CD8-positive, alpha-beta memory T cell (primary cell): Measurements from ENCODE around the gene SBK2. TPM values are rescaled to one million over a fixed set of nuclear protein-coding genes. Genes with fewer than 3 reads are reported as not detected.

Source experiments
- CTCF ChIA-PET: fragments of 350-600 bp; sonication (Branson Sonifier 250); formaldehyde crosslinking; loops from one replicate; lab custom pipeline; 2021; ENCODE audit warnings: antibody characterized with exemption; lab: Charles Lee
- POLR2A ChIA-PET: fragments of 350-600 bp; sonication (Branson Sonifier 250); formaldehyde crosslinking; loops from one replicate; lab custom pipeline; 2021; ENCODE audit warnings: antibody characterized with exemption; lab: Charles Lee
- DNase-seq, 5 donors: peaks; one replicate each; pipeline versions ENCODE4 v3.0.0 to v3.0.0-alpha.2; 2020 to 2022; ENCODE audit warnings: mixed read lengths in 1 of 5
- H3K27ac ChIP-seq: one replicate; pipeline ENCODE4 v1.7.0; 2013; ENCODE audit warnings: low read depth, mild to moderate bottlenecking, low read length, moderate library complexity
- H3K27me3 ChIP-seq: 2 replicates; pipeline ENCODE4 v1.7.0; 2013; ENCODE audit warnings: low read length, mild to moderate bottlenecking; ENCODE audit not compliant: insufficient read depth, poor library complexity, severe bottlenecking
- H3K36me3 ChIP-seq: 2 replicates; pipeline ENCODE4 v1.7.0; 2013; ENCODE audit warnings: mild to moderate bottlenecking, low read length, moderate library complexity; ENCODE audit not compliant: insufficient read depth
- H3K4me1 ChIP-seq: 2 replicates; pipeline ENCODE4 v1.7.0; 2013; ENCODE audit warnings: mild to moderate bottlenecking, low read length, moderate library complexity; ENCODE audit not compliant: insufficient read depth
- H3K4me3 ChIP-seq: 2 replicates; pipeline ENCODE4 v1.7.0; 2013; ENCODE audit warnings: mild to moderate bottlenecking, low read length
- H3K9me3 ChIP-seq: 2 replicates; pipeline ENCODE4 v1.7.0; 2013; ENCODE audit warnings: mild to moderate bottlenecking, low read length
- H3K27ac Mint-ChIP-seq, 8 donors: one replicate each; pipeline ENCODE4 v1.8.0; 2020 to 2021; ENCODE audit warnings: mixed read lengths in 8 of 8, mild to moderate bottlenecking in 6 of 8, inconsistent platforms in 3 of 8, moderate library complexity in 3 of 8
- H3K27me3 Mint-ChIP-seq, 2 donors: one replicate each; pipeline ENCODE4 v1.8.0; 2020 to 2021; ENCODE audit warnings: mixed read lengths in 2 of 2, mild to moderate bottlenecking in 1 of 2, moderate library complexity in 1 of 2
- H3K36me3 Mint-ChIP-seq, 3 donors: one replicate each; pipeline ENCODE4 v1.8.0; 2020 to 2021; ENCODE audit warnings: mixed read lengths in 3 of 3, inconsistent platforms in 1 of 3, mild to moderate bottlenecking in 1 of 3
- H3K4me1 Mint-ChIP-seq, 3 donors: one replicate each; pipeline ENCODE4 v1.8.0; 2020 to 2021; ENCODE audit warnings: mixed read lengths in 3 of 3, inconsistent platforms in 1 of 3, mild to moderate bottlenecking in 1 of 3
- H3K4me3 Mint-ChIP-seq, 7 donors: one replicate each; pipeline ENCODE4 v1.8.0; 2020 to 2021; ENCODE audit warnings: mixed read lengths in 7 of 7, mild to moderate bottlenecking in 6 of 7, moderate library complexity in 4 of 7, inconsistent platforms in 2 of 7
- H3K9me3 Mint-ChIP-seq, 5 donors: one replicate each; pipeline ENCODE4 v1.8.0; 2020 to 2022; ENCODE audit warnings: mixed read lengths in 5 of 5, mild to moderate bottlenecking in 3 of 5, moderate library complexity in 2 of 5, inconsistent platforms in 1 of 5
- polyA plus RNA-seq: library from polyadenylated mRNA; unstranded; fragments of 300-500 nt; fragmentation: Illumina TruSeq; gene quantifications from one replicate; pipeline ENCODE4 v1.2.3, GENCODE V29; 2021
- total RNA-seq, 2 experiments: library from RNA; stranded (reverse); gene quantifications; one replicate each; pipeline ENCODE4 v1.2.3, GENCODE V29; 2021

Gene SBK2
- total and polyA plus RNA-seq, 3 experiments from 2014 or later = not detected

DNA sequence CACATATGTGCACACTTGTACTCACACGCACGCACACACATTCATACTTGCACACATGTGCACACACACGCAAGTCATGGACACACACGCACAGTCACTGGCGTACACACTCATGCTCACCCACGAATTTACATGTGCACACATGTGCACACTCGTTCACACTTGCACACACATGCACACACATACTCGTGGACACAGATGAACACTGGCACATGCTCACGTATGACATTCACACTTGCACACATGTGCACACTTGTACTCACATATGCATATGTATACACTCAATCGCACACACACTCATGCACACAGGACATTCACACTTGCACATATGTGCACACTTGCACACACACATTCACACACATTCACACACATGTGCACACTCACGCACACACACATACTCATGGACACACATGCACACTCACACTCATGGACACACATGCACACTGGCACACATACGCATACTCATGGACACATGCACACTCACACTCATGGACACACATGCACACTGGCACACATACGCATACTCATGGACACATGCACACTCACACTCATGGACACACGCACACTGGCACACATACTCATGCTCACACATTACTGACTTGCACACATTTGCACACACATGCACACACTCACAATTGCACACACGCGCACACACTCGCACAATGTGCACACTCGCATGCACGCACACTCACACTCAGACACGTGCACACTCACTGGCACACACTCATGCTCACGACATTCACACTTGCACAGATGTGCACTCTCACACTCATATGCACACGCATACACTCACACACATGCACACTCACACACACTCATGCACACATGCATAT lies 9.5 kb downstream of the SBK2 start:
- no peak overlapping the region for H3K4me3 ChIP-seq
- no peaks in the 10 kb centered on the region for H3K4me1 Mint-ChIP-seq
- no peak overlapping the region for H3K27ac ChIP-seq
- H3K9me3 ChIP-seq = no peaks in the 10 kb centered on the region
- H3K27ac Mint-ChIP-seq = no peak overlapping the region
- H3K36me3 ChIP-seq = no peaks in the 10 kb centered on the region
- no peak overlapping the region for H3K4me3 Mint-ChIP-seq
- ChIA-PET POLR2A (no interaction called here), CTCF (no interaction called here)
- DNase-seq = no peak
- H3K9me3 Mint-ChIP-seq = no peaks in the 10 kb centered on the region
- H3K27me3 ChIP-seq = no peaks in the 10 kb centered on the region
- H3K4me1 ChIP-seq = no peaks in the 10 kb centered on the region
- H3K36me3 Mint-ChIP-seq = no peaks in the 10 kb centered on the region
- H3K27me3 Mint-ChIP-seq = peaks cover 1 to 8% of the 10 kb centered on the region in 2 donors

DNA sequence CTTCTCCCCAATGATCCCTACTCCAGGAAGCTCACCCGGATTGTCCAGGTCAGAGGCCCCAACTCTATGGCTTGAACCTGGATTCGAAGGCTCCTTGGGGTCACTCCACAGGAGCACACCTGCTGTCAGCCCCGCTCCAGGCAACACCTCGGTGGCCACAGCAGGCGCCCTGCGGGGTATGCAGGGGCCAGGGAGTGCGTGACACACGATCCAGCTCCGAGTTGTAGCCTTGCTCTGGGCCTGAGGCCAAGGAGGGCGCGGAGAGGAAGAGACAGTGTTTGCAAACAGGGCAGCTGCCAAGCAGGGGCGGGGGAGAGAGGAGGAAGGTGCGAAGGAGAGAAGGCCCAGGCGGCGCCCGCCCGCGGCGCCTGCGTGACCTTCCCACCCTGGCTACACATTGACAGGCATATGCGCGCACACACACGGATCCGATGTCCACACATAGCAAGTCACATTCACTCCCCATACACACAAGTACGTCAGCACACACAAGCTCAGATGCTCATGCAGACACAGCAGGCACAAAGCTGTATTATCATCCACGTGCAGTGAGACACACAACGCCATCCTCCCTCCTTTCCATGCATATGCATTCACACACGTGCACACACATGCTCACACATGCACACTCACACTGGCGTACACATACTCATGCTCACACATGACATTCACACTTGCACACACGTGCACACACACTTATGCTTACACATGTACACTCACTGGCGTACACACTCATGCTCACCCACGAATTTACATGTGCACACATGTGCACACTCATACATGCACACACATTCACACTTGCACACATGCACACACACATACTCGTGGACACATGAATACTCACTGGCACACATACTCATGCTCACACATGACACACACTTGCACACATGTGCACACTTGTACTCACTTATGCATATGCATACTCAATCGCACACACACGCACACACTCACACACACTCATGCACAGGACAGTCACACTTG lies 10.4 kb downstream of the SBK2 start:
- no peak overlapping the region for H3K27ac Mint-ChIP-seq

DNA sequence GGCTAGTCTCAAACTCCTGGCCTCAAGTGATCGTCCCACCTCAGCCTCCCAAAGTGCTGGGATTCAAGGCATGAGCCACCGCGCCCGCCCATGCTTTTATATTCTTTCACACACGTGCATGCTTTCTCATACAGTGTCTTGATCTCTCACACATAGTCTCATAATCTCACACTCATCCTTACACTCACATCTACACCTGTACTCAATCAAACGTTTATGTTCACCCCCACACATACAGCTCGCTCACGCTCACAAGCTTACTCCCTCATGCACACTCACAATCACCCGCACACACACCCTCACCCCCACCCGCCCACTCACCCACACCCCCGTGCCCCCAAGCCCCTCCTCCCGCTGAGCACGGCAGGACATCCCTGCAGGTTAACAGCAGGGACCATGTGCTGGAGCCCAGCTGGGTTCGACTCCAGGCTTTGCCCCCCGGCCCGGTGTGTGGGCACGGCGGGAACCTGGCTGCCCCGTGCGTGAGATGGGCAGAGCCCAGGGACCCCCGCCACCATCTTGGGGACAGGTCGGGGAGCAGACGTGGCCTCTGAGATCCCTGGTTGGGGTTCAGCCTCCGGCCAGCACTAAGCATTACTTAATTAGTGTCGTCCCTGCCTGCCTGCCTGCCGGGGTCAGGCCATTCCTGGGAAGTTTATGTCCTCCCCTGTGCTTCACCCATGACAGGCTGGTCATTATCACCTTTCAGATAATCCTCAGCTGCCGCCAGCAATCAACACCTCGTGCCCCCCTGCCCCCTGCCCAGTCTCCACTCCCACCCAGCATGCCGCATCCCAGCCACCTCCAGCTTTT lies 11.4 kb downstream of the SBK2 start:
- Histone ChIP-seq H3K27ac (no peak overlapping the region), H3K4me3 (no peak overlapping the region), H3K4me1 (no peaks in the 10 kb centered on the region), H3K36me3 (no peaks in the 10 kb centered on the region), H3K27me3 (no peaks in the 10 kb centered on the region), H3K9me3 (no peaks in the 10 kb centered on the region)
- H3K4me1 Mint-ChIP-seq = no peaks in the 10 kb centered on the region
- peaks cover 1 to 12% of the 10 kb centered on the region in 2 donors for H3K27me3 Mint-ChIP-seq
- CTCF ChIA-PET = no interaction called here
- no peak overlapping the region for H3K4me3 Mint-ChIP-seq
- H3K27ac Mint-ChIP-seq = peak overlapping the region in 1 of 8 donors; percentile 39
- no peaks in the 10 kb centered on the region for H3K9me3 Mint-ChIP-seq
- POLR2A ChIA-PET = no interaction called here
- no peaks in the 10 kb centered on the region for H3K36me3 Mint-ChIP-seq
- no peak for DNase-seq

More for the DNA sequence above, 10.4 kb downstream of the SBK2 start:
- CTCF ChIA-PET = no interaction called here
- H3K36me3 ChIP-seq = no peaks in the 10 kb centered on the region
- H3K27me3 Mint-ChIP-seq = peaks cover 1 to 12% of the 10 kb centered on the region in 2 donors
- no peaks in the 10 kb centered on the region for H3K9me3 ChIP-seq
- H3K4me1 Mint-ChIP-seq = no peaks in the 10 kb centered on the region
- no peaks in the 10 kb centered on the region for H3K9me3 Mint-ChIP-seq
- H3K27ac ChIP-seq = no peak overlapping the region
- DNase-seq = no peak
- no peak overlapping the region for H3K4me3 Mint-ChIP-seq
- no peaks in the 10 kb centered on the region for H3K4me1 ChIP-seq
- no peaks in the 10 kb centered on the region for H3K36me3 Mint-ChIP-seq
- H3K4me3 ChIP-seq = no peak overlapping the region
- no peaks in the 10 kb centered on the region for H3K27me3 ChIP-seq
- POLR2A ChIA-PET = no interaction called here

DNA sequence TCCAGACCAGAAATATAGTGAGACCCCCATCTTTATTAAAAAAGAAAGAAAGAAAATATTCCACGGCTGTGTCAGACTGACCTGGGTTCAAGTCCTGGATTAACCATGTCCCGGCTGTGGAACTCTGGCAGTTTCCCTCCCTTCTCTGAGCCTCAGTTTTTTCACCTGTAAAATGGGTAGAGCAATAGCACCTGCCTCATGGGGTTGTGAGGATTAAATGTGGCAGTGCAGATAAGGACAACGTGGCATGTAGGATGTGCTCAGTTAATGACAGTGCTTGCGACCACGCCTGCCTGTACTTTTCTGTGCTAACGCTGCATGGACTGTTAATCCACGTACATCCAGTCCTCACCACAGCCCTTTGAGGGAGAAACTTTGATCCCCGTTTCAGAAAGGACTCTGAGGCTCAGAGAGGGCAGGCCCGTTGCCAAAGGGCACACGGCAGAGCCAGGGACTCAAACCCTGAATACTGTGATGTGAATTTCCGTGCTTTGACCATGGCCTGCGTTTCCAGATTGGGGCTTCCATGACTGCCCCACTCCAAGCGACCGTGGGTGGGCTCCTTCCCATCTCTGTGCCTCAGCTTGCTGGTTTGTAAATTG lies 16.1 kb downstream of the SBK2 start:
- no peak for DNase-seq
- H3K9me3 ChIP-seq = no peaks in the 10 kb centered on the region
- H3K4me3 Mint-ChIP-seq = no peak overlapping the region
- ChIA-PET CTCF (no interaction called here), POLR2A (no interaction called here)
- no peak overlapping the region for H3K27ac ChIP-seq
- H3K4me1 Mint-ChIP-seq = peaks cover 3 to 4% (median 4%) of the 10 kb centered on the region in 3 donors
- no peak overlapping the region for H3K4me3 ChIP-seq
- H3K4me1 ChIP-seq = peaks cover 5% of the 10 kb centered on the region
- H3K9me3 Mint-ChIP-seq = no peaks in the 10 kb centered on the region
- no peak overlapping the region for H3K27ac Mint-ChIP-seq
- no peaks in the 10 kb centered on the region for H3K27me3 ChIP-seq
- no peaks in the 10 kb centered on the region for H3K36me3 Mint-ChIP-seq
- H3K36me3 ChIP-seq = no peaks in the 10 kb centered on the region
- H3K27me3 Mint-ChIP-seq = peaks cover 1 to 12% of the 10 kb centered on the region in 2 donors

DNA sequence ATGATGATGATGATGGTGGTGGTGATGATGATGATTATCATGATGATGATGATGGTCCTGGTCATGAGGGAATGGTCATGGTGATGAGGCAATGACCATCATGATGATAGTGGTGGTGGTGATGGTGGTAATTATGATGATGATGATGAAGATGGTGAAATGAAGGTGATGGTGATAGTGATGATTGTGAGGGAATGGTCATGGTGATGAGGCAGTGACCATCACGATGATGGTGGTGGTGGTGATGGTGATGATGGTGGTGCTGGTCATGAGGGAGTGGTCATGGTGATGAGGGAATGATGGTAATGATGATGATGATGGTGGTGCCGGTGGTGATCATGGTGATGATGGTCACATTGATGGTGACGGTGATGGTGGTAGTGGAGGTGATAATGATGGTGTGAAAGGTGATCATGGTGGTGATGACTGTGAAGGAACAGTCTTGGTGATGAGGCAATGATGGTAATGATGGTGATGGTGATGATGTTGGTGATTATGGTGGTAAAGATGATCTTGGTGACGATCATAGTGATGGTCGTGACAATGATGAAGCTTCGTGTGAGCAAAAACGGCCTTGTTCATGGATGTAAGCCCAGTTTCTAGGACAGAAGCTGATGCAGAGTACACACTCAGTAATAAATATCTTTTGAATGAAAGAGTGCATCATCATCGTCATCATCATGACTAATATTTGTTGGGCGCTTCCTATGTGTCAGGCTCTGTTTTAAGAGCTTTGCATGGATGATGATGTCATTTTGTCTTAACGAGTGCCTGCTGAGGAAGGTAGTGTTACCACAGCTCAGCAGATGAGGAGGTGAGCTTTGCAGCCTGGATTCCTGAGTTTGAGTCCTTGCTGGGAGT lies 17.3 kb downstream of the SBK2 start:
- no peak for DNase-seq
- CTCF ChIA-PET = interaction anchor here (1.0 kb wide), 1 partner anchor 112 kb away, joined by 3 read pairs; no protein-coding TSS in a partner anchor
- H3K9me3 Mint-ChIP-seq = no peaks in the 10 kb centered on the region
- H3K27me3 Mint-ChIP-seq = peaks cover 1 to 9% of the 10 kb centered on the region in 2 donors
- Histone ChIP-seq H3K36me3 (no peaks in the 10 kb centered on the region), H3K27me3 (no peaks in the 10 kb centered on the region), H3K4me1 (peaks cover 5% of the 10 kb centered on the region), H3K9me3 (no peaks in the 10 kb centered on the region), H3K27ac (no peak overlapping the region), H3K4me3 (no peak overlapping the region)
- peaks cover 3 to 4% (median 4%) of the 10 kb centered on the region in 3 donors for H3K4me1 Mint-ChIP-seq
- H3K36me3 Mint-ChIP-seq = no peaks in the 10 kb centered on the region
- no peak overlapping the region for H3K27ac Mint-ChIP-seq
- POLR2A ChIA-PET = no interaction called here
- no peak overlapping the region for H3K4me3 Mint-ChIP-seq

DNA sequence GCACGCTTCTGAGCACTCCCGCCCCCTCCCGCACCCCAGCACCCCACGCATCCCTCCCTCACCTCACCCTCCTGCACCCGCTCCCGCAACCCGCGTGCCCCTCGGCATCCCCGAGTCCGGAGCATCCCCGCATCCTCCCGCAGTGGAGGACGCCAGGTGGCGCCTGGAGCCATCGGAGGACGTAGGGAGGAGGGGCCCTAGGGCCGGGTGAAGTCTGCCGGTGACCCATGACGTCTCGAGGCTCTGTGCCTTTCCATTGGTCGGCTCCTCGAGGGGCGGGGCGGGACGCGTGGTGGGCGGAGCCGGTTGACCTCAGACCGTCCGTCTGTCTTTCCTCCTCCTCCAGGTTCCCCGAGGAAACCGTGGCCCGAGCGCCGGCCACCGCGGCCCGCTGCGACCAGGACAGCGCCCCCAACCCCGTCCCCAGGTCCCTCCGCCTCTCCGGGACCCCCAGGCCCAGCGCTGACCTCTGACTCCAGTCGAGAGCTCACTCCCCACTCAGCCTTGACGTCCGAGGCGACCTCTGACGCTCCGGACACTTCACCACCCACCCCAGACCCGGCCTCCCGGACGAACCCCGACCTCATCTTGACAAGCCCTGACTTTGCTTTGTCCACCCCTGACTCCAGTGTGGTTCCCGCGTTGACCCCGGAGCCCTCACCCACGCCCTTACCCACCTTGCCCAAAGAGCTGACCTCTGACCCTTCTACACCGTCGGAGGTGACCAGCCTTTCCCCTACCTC lies 19.9 kb downstream of the SBK2 start:
- peak overlapping the region; percentile 27 to 94 (median 86) for H3K27ac Mint-ChIP-seq
- CTCF ChIA-PET = interaction anchor here (0.7 to 4.5 kb wide), 8 partner anchors 12 to 116 kb away, joined by 3 to 74 read pairs (median 4); partner anchors contain the start of genes FIZ1, ZNF784 and ZNF865

More for the DNA sequence above, 19.9 kb downstream of the SBK2 start:
- Histone ChIP-seq H3K4me3 (peak overlapping the region; percentile 38), H3K27me3 (no peaks in the 10 kb centered on the region), H3K27ac (no peak overlapping the region), H3K9me3 (no peaks in the 10 kb centered on the region), H3K4me1 (peaks cover 5% of the 10 kb centered on the region), H3K36me3 (no peaks in the 10 kb centered on the region)
- Mint-ChIP-seq H3K36me3 (no peaks in the 10 kb centered on the region), H3K27me3 (peaks cover 3 to 15% of the 10 kb centered on the region in 2 donors), H3K4me1 (peaks cover 3 to 4% (median 4%) of the 10 kb centered on the region in 3 donors), H3K4me3 (peak overlapping the region; percentile 51 to 84 (median 81)), H3K9me3 (no peaks in the 10 kb centered on the region)
- DNase-seq = peak; percentile 85 to 93 (median 86)
- POLR2A ChIA-PET = no interaction called here
